GM12892 (cell line): ENCODE measurements around the gene LIME1.

ENCODE experiments used
- POLR2A ChIP-seq: IDR thresholded peaks from 2 replicates; pipeline ENCODE4 v1.6.1; 2011; ENCODE audit warnings: low read depth, low read length, control low read depth
- POLR2AphosphoS5 ChIP-seq: IDR thresholded peaks from 2 replicates; pipeline ENCODE4 v1.6.1; 2011; ENCODE audit warnings: low read depth, low read length, control low read depth
- TAF1 ChIP-seq: IDR thresholded peaks from 2 replicates; pipeline ENCODE4 v1.6.1; 2011; ENCODE audit warnings: low read depth, mild to moderate bottlenecking, control low read depth, low read length, borderline replicate concordance

GRCh38 chr20:63771046-63771707 is 34.7 kb downstream of the LIME1 start:
- TF ChIP-seq POLR2AphosphoS5 (no peak), TAF1 (no peak), POLR2A (no peak)
